C4-2B (cell line): ENCODE results near the gene CKS1B.

Experiments
- H3K27ac ChIP-seq: fragments of 450-650 bp; 2 replicates; pipeline ENCODE4 v1.5.1; 2017
- CTCF ChIP-seq: fragments of 450-650 bp; conservative IDR thresholded peaks from 2 replicates; pipeline ENCODE4 v1.5.1; 2017; ENCODE audit warnings: mild to moderate bottlenecking
- ZFX ChIP-seq: fragments of 450-650 bp; IDR thresholded peaks from 2 replicates; pipeline ENCODE4 v1.6.1; 2017

Gene CKS1B

GRCh38 chr1:154952664-154953063 is 21.8 kb upstream of the CKS1B start:
- no peak overlapping the region for H3K27ac ChIP-seq
- no peak for TF ChIP-seq CTCF
- TF ChIP-seq ZFX = no peak

DNA sequence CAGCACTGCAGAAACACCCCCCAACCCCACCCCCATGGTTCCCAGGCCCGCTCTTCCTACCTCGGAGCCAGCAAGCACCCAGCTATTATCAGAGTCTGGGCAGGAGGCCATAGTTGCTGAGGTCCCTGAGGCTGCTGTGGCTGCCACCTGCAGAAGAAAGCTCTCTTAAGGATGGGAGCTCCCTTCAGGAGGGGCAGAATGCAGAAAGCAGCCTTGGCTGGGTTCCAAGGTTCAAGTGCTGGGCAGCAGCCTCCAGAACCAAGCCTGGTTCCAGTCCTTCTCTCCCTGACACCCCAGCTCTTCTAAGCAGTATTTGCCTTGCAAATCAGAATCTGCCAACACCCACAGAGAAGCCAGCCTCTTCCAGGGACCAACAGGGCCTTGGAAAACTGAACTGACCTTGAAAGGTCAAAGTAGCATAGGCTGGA is 20.9 kb upstream of the CKS1B start:
- TF ChIP-seq CTCF (no peak), ZFX (no peak)
- H3K27ac ChIP-seq = no peak overlapping the region

DNA sequence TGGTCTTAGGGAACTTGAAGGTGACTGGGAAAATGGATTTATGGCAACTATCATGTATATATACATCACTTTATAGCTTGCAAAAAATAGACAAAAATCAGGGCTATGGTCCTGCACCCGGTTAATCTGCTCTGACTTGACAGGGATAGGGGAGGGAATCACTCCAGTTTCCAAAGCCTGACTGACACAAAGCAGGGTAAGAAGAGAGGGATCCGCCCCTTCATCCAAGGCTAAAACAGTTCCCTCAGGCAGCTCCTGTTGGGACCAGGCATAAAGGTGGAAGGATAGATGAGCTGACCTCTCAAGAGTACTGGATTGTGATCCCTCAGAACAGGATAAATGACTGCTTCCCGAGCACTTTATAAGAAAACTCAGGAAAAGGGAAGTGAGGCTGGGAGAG is 19.9 kb upstream of the CKS1B start:
- no peak overlapping the region for H3K27ac ChIP-seq
- TF ChIP-seq ZFX (no peak), CTCF (no peak)

- no peak overlapping the region; the same call in 1 of the 2 replicates for H3K27ac ChIP-seq
- TF ChIP-seq ZFX (no peak), CTCF (no peak)
Measured at GRCh38 chr1:154955039-154955717, 19.3 kb upstream of the CKS1B start.

- peak within 1 kb of the TSS; percentile 31 for H3K27ac ChIP-seq
- TF ChIP-seq CTCF (no peak), ZFX (no peak)
Measured at GRCh38 chr1:154955718-154956543, 18.6 kb upstream of the CKS1B start, which contains the start of gene PBXIP1. Gene PBXIP1 (minus strand): TSS chr1:154956099. CDS start chr1:154953721, 2,378 bp downstream.

- H3K27ac ChIP-seq = peak overlapping the region; percentile 31
- TF ChIP-seq ZFX = no peak
- TF ChIP-seq CTCF = no peak
Measured at GRCh38 chr1:154956544-154956941, 17.9 kb upstream of the CKS1B start.

GRCh38 chr1:154957091-154957657 is 17.3 kb upstream of the CKS1B start:
- TF ChIP-seq ZFX (no peak), CTCF (no peak)
- peak overlapping the region; percentile 31; the same call in 1 of the 2 replicates for H3K27ac ChIP-seq
